Measurements from ENCODE around the gene PNPLA7. TPM values are rescaled to one million over a fixed set of nuclear protein-coding genes. Genes with fewer than 3 reads are reported as not detected.

Gene PNPLA7
- total and polyA plus RNA-seq, 5 donors: 5.5 to 13.0 (median 7.6) TPM

GRCh38 chr9:137499858-137500661 is 50.1 kb downstream of the PNPLA7 start:
- intact Hi-C loops (cut with DNase I): no loop called here
- H3K27ac ChIP-seq (ENCODE audit: low read length): no peak overlapping the region
- ATAC-seq (no peak), DNase-seq (no peak)
- no peaks in the 10 kb centered on the region for H3K27me3 ChIP-seq (ENCODE audit: control insufficient read depth, insufficient read depth)
- H3K4me3 ChIP-seq (ENCODE audit: low read length): no peak overlapping the region
- H3K4me1 ChIP-seq (ENCODE audit: control insufficient read depth, insufficient read depth, low read length): no peaks in the 10 kb centered on the region
- H3K9me3 ChIP-seq (ENCODE audit: control insufficient read depth, low read length): no peaks in the 10 kb centered on the region
- WGBS: 90% methylated on average over 36 of the region's 36 CpGs

- DNase-seq (no peak), ATAC-seq (no peak)
- Histone ChIP-seq H3K9me3 (ENCODE audit: control insufficient read depth, low read length) (no peaks in the 10 kb centered on the region), H3K4me3 (ENCODE audit: low read length) (no peak overlapping the region), H3K27ac (ENCODE audit: low read length) (no peak overlapping the region), H3K4me1 (ENCODE audit: control insufficient read depth, insufficient read depth, low read length) (no peaks in the 10 kb centered on the region), H3K27me3 (ENCODE audit: control insufficient read depth, insufficient read depth) (no peaks in the 10 kb centered on the region)
- intact Hi-C loops (cut with DNase I): no loop called here
- WGBS: 93% methylated on average over 16 of the region's 16 CpGs
Measured at GRCh38 chr9:137499416-137499815, 50.8 kb downstream of the PNPLA7 start.

GRCh38 chr9:137498720-137499150 is 51.5 kb downstream of the PNPLA7 start:
- no peaks in the 10 kb centered on the region for H3K27me3 ChIP-seq (ENCODE audit: control insufficient read depth, insufficient read depth)
- DNase-seq (no peak), ATAC-seq (peak in 1 of 2 donors; percentile 7)
- H3K9me3 ChIP-seq (ENCODE audit: control insufficient read depth, low read length): no peaks in the 10 kb centered on the region
- WGBS: 87% methylated on average over 16 of the region's 16 CpGs
- intact Hi-C loops (cut with DNase I): no loop called here
- H3K4me3 ChIP-seq (ENCODE audit: low read length): no peak overlapping the region
- no peak overlapping the region for H3K27ac ChIP-seq (ENCODE audit: low read length)
- no peaks in the 10 kb centered on the region for H3K4me1 ChIP-seq (ENCODE audit: control insufficient read depth, insufficient read depth, low read length)

GRCh38 chr9:137497921-137498719 is 52.1 kb downstream of the PNPLA7 start:
- ATAC-seq (peak in 1 of 2 donors; percentile 5), DNase-seq (no peak)
- intact Hi-C loops (cut with DNase I): no loop called here

GRCh38 chr9:137496601-137497375 is 53.4 kb downstream of the PNPLA7 start:
- H3K27ac ChIP-seq (ENCODE audit: low read length): no peak overlapping the region
- intact Hi-C loops (cut with DNase I): no loop called here
- no peaks in the 10 kb centered on the region for H3K27me3 ChIP-seq (ENCODE audit: control insufficient read depth, insufficient read depth)
- DNase-seq (no peak), ATAC-seq (no peak)
- 93% methylated on average over 27 of the region's 27 CpGs for WGBS
- H3K4me1 ChIP-seq (ENCODE audit: control insufficient read depth, insufficient read depth, low read length): no peaks in the 10 kb centered on the region
- no peak overlapping the region for H3K4me3 ChIP-seq (ENCODE audit: low read length)
- H3K9me3 ChIP-seq (ENCODE audit: control insufficient read depth, low read length): no peaks in the 10 kb centered on the region

More at GRCh38 chr9:137497921-137498719, 52.1 kb downstream of the PNPLA7 start:
- WGBS: 90% methylated on average over 36 of the region's 36 CpGs
- H3K4me1 ChIP-seq (ENCODE audit: control insufficient read depth, insufficient read depth, low read length): no peaks in the 10 kb centered on the region
- no peaks in the 10 kb centered on the region for H3K9me3 ChIP-seq (ENCODE audit: control insufficient read depth, low read length)
- no peak overlapping the region for H3K27ac ChIP-seq (ENCODE audit: low read length)
- no peak overlapping the region for H3K4me3 ChIP-seq (ENCODE audit: low read length)
- no peaks in the 10 kb centered on the region for H3K27me3 ChIP-seq (ENCODE audit: control insufficient read depth, insufficient read depth)

GRCh38 chr9:137494550-137495351 is 55.5 kb downstream of the PNPLA7 start:
- no peak overlapping the region for H3K27ac ChIP-seq (ENCODE audit: low read length)
- H3K27me3 ChIP-seq (ENCODE audit: control insufficient read depth, insufficient read depth): no peaks in the 10 kb centered on the region
- no peak overlapping the region for H3K4me3 ChIP-seq (ENCODE audit: low read length)
- H3K4me1 ChIP-seq (ENCODE audit: control insufficient read depth, insufficient read depth, low read length): no peaks in the 10 kb centered on the region
- WGBS: 95% methylated on average over 46 of the region's 46 CpGs
- ATAC-seq (peak in 1 of 2 donors; percentile 36), DNase-seq (peak in 1 of 3 donors; percentile 52)
- intact Hi-C loops (cut with DNase I): no loop called here
- no peaks in the 10 kb centered on the region for H3K9me3 ChIP-seq (ENCODE audit: control insufficient read depth, low read length)

GRCh38 chr9:137494104-137494544 is 56.1 kb downstream of the PNPLA7 start:
- 74% methylated on average over 13 of the region's 13 CpGs for WGBS
- Histone ChIP-seq H3K9me3 (ENCODE audit: control insufficient read depth, low read length) (no peaks in the 10 kb centered on the region), H3K27ac (ENCODE audit: low read length) (no peak overlapping the region), H3K27me3 (ENCODE audit: control insufficient read depth, insufficient read depth) (no peaks in the 10 kb centered on the region), H3K4me1 (ENCODE audit: control insufficient read depth, insufficient read depth, low read length) (no peaks in the 10 kb centered on the region), H3K4me3 (ENCODE audit: low read length) (no peak overlapping the region)
- peak; percentile 45 to 66 for ATAC-seq
- intact Hi-C loops (cut with DNase I): no loop called here
- peak in 1 of 3 donors; percentile 40 for DNase-seq

- WGBS: 91% methylated on average over 16 of the region's 16 CpGs
- DNase-seq (no peak), ATAC-seq (no peak)
- Histone ChIP-seq H3K9me3 (ENCODE audit: control insufficient read depth, low read length) (no peaks in the 10 kb centered on the region), H3K4me3 (ENCODE audit: low read length) (no peak overlapping the region), H3K27ac (ENCODE audit: low read length) (no peak overlapping the region), H3K27me3 (ENCODE audit: control insufficient read depth, insufficient read depth) (no peaks in the 10 kb centered on the region), H3K4me1 (ENCODE audit: control insufficient read depth, insufficient read depth, low read length) (no peaks in the 10 kb centered on the region)
- intact Hi-C loops (cut with DNase I): no loop called here
Measured at GRCh38 chr9:137493364-137494103, 56.7 kb downstream of the PNPLA7 start.

GRCh38 chr9:137492464-137493363 is 57.5 kb downstream of the PNPLA7 start:
- intact Hi-C loops (cut with DNase I): no loop called here
- WGBS: 85% methylated on average over 20 of the region's 20 CpGs
- DNase-seq (peak in 1 of 3 donors; percentile 55), ATAC-seq (peak in 1 of 2 donors; percentile 60)
- H3K9me3 ChIP-seq (ENCODE audit: control insufficient read depth, low read length): no peaks in the 10 kb centered on the region
- no peaks in the 10 kb centered on the region for H3K4me1 ChIP-seq (ENCODE audit: control insufficient read depth, insufficient read depth, low read length)
- H3K27me3 ChIP-seq (ENCODE audit: control insufficient read depth, insufficient read depth): no peaks in the 10 kb centered on the region
- no peak overlapping the region for H3K4me3 ChIP-seq (ENCODE audit: low read length)
- no peak overlapping the region for H3K27ac ChIP-seq (ENCODE audit: low read length)
